HG02885 (cell line): ENCODE results near the gene CEL.
"Not testable (repeated sequence)": the region's sequence is repeated elsewhere in the genome, so short reads cannot be mapped to it uniquely, and the experiment has no call there.

Source experiments
- ATAC-seq: cut with Tn5 transposase; IDR thresholded peaks from one replicate; pipeline ENCODE4 v1.9.1; 2021; ENCODE audit warnings: mild to moderate bottlenecking; ENCODE audit not compliant: unreplicated experiment, poor library complexity

Gene CEL

DNA sequence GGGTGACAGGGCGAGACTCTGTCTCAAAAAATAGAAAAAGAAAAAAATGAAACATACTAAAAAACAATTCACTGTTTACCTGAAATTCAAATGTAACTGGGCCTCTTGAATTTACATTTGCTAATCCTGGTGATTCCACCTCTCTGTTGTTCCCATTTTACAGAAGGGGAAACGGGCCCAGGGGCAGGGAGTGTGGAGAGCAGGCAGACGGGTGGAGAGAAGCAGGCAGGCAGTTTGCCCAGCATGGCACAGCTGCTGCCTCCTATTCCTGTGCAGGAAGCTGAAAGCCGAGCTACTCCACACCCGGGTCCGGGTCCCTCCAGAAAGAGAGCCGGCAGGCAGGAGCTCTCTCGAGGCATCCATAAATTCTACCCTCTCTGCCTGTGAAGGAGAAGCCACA, 788 bp downstream of the CEL start:
- ATAC-seq = not testable (repeated sequence)

DNA sequence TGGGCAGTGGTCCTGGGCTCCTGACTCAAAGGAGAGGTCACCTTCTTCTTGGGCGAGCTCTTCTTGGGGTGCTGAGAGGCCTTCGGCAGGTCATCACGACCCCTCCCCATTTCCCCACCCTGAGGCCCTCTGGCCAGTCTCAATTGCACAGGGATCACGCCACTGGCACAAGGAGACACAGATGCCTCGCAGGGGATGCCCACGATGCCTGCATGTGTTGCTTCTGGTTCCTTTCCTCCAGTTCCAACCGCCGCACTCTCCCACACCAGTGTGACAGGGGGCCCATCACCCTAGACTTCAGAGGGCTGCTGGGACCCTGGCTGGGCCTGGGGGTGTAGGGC, 1.3 kb downstream of the CEL start:
- ATAC-seq = no peak

DNA sequence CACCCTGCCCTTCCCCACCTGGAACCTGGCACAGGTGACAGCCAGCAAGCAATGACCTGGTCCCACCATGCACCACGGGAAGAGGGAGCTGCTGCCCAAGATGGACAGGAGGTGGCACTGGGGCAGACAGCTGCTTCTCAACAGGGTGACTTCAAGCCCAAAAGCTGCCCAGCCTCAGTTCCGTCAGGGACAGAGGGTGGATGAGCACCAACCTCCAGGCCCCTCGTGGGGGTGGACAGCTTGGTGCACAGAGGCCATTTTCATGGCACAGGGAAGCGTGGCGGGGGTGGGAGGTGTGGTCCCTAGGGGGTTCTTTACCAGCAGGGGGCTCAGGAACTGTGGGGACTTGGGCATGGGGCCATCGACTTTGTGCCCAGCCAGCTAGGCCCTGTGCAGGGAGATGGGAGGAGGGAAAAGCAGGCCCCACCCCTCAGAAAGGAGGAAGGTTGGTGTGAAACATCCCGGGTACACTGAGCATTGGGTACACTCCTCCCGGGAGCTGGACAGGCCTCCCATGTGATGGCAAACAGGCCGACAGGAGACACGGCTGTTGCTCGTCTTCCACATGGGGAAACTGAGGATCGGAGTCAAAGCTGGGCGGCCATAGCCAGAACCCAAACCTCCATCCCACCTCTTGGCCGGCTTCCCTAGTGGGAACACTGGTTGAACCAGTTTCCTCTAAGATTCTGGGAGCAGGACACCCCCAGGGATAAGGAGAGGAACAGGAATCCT, 1.9 kb downstream of the CEL start:
- ATAC-seq = no peak

DNA sequence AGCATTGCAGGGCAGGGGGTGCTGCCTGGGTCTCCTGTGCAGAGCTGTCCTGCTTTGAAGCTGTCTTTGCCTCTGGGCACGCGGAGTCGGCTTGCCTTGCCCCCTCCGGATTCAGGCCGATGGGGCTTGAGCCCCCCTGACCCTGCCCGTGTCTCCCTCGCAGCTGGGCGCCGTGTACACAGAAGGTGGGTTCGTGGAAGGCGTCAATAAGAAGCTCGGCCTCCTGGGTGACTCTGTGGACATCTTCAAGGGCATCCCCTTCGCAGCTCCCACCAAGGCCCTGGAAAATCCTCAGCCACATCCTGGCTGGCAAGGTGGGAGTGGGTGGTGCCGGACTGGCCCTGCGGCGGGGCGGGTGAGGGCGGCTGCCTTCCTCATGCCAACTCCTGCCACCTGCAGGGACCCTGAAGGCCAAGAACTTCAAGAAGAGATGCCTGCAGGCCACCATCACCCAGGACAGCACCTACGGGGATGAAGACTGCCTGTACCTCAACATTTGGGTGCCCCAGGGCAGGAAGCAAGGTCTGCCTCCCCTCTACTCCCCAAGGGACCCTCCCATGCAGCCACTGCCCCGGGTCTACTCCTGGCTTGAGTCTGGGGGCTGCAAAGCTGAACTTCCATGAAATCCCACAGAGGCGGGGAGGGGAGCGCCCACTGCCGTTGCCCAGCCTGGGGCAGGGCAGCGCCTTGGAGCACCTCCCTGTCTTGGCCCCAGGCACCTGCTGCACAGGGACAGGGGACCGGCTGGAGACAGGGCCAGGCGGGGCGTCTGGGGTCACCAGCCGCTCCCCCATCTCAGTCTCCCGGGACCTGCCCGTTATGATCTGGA, 2.7 kb downstream of the CEL start:
- ATAC-seq = no peak

DNA sequence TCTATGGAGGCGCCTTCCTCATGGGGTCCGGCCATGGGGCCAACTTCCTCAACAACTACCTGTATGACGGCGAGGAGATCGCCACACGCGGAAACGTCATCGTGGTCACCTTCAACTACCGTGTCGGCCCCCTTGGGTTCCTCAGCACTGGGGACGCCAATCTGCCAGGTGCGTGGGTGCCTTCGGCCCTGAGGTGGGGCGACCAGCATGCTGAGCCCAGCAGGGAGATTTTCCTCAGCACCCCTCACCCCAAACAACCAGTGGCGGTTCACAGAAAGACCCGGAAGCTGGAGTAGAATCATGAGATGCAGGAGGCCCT, 3.2 kb downstream of the CEL start:
- ATAC-seq = no peak

DNA sequence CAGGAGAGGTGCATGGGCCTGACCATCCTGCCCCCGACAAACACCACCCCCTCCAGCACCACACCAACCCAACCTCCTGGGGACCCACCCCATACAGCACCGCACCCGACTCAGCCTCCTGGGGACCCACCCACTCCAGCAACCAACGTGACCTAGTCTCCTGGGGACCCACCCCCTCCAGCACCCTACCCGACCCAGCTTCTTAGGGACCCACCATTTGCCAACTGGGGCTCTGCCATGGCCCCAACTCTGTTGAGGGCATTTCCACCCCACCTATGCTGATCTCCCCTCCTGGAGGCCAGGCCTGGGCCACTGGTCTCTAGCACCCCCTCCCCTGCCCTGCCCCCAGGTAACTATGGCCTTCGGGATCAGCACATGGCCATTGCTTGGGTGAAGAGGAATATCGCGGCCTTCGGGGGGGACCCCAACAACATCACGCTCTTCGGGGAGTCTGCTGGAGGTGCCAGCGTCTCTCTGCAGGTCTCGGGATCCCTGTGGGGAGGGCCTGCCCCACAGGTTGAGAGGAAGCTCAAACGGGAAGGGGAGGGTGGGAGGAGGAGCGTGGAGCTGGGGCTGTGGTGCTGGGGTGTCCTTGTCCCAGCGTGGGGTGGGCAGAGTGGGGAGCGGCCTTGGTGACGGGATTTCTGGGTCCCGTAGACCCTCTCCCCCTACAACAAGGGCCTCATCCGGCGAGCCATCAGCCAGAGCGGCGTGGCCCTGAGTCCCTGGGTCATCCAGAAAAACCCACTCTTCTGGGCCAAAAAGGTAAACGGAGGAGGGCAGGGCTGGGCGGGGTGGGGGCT, 4.6 kb downstream of the CEL start:
- no peak for ATAC-seq

DNA sequence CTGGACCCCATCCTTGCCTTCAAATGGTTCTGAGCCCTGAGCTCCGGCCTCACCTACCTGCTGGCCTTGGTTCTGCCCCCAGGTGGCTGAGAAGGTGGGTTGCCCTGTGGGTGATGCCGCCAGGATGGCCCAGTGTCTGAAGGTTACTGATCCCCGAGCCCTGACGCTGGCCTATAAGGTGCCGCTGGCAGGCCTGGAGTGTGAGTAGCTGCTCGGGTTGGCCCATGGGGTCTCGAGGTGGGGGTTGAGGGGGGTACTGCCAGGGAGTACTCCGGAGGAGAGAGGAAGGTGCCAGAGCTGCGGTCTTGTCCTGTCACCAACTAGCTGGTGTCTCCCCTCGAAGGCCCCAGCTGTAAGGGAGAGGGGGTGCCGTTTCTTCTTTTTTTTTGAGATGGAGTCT, 5.2 kb downstream of the CEL start:
- ATAC-seq = no peak

DNA sequence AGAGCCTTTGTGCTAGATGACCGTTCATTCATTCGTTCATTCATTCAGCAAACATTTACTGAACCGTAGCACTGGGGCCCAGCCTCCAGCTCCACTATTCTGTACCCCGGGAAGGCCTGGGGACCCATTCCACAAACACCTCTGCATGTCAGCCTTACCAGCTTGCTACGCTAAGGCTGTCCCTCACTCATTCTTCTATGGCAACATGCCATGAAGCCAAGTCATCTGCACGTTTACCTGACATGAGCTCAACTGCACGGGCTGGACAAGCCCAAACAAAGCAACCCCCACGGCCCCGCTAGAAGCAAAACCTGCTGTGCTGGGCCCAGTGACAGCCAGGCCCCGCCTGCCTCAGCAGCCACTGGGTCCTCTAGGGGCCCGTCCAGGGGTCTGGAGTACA, 6.0 kb downstream of the CEL start:
- no peak for ATAC-seq

DNA sequence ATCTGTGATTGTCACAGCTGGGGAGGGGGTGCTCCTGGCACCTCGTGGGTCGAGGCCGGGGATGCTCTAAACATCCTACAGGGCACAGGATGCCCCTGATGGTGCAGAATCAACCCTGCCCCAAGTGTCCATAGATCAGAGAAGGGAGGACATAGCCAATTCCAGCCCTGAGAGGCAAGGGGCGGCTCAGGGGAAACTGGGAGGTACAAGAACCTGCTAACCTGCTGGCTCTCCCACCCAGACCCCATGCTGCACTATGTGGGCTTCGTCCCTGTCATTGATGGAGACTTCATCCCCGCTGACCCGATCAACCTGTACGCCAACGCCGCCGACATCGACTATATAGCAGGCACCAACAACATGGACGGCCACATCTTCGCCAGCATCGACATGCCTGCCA, 6.7 kb downstream of the CEL start:
- ATAC-seq = not testable (repeated sequence)

DNA sequence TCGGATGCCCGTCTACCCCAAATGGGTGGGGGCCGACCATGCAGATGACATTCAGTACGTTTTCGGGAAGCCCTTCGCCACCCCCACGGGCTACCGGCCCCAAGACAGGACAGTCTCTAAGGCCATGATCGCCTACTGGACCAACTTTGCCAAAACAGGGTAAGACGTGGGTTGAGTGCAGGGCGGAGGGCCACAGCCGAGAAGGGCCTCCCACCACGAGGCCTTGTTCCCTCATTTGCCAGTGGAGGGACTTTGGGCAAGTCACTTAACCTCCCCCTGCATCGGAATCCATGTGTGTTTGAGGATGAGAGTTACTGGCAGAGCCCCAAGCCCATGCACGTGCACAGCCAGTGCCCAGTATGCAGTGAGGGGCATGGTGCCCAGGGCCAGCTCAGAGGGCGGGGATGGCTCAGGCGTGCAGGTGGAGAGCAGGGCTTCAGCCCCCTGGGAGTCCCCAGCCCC, 8.8 kb downstream of the CEL start:
- not testable (repeated sequence) for ATAC-seq

DNA sequence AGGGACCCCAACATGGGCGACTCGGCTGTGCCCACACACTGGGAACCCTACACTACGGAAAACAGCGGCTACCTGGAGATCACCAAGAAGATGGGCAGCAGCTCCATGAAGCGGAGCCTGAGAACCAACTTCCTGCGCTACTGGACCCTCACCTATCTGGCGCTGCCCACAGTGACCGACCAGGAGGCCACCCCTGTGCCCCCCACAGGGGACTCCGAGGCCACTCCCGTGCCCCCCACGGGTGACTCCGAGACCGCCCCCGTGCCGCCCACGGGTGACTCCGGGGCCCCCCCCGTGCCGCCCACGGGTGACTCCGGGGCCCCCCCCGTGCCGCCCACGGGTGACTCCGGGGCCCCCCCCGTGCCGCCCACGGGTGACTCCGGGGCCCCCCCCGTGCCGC, 9.2 kb downstream of the CEL start:
- not testable (repeated sequence) for ATAC-seq

DNA sequence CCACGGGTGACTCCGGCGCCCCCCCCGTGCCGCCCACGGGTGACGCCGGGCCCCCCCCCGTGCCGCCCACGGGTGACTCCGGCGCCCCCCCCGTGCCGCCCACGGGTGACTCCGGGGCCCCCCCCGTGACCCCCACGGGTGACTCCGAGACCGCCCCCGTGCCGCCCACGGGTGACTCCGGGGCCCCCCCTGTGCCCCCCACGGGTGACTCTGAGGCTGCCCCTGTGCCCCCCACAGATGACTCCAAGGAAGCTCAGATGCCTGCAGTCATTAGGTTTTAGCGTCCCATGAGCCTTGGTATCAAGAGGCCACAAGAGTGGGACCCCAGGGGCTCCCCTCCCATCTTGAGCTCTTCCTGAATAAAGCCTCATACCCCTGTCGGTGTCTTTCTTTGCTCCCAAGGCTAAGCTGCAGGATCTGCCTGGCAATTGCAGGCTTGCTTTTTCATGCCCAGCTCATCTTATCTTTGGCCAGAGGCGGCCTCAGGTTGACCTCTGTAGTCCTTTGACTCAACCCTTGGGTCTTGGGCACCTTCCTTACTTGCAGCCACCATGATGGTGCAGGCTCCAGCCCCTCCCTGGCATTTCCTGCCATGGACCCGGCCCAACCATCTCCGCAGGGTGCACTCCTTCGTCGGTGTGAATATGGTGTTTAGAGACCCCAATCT, 9.8 kb downstream of the CEL start:
- no peak for ATAC-seq

DNA sequence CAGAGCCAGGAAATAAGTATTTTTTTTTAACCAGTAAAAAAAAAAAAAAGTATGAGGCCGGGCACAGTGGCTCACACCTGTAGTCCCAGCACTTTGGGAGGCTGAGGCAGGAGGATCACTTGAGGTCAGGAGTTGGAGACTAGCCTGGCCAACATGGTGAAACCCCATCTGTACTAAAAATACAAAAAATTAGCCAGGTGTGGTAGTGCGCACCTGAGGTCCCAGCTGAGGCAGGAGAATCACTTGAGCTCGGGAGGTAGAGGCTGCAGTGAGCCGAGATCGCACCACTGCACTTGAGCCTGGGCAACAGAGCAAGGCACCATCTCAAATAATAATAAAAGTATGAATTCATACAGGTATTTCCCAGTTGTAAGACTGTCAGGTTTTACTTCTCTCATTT, 10.4 kb downstream of the CEL start:
- ATAC-seq = not testable (repeated sequence)

DNA sequence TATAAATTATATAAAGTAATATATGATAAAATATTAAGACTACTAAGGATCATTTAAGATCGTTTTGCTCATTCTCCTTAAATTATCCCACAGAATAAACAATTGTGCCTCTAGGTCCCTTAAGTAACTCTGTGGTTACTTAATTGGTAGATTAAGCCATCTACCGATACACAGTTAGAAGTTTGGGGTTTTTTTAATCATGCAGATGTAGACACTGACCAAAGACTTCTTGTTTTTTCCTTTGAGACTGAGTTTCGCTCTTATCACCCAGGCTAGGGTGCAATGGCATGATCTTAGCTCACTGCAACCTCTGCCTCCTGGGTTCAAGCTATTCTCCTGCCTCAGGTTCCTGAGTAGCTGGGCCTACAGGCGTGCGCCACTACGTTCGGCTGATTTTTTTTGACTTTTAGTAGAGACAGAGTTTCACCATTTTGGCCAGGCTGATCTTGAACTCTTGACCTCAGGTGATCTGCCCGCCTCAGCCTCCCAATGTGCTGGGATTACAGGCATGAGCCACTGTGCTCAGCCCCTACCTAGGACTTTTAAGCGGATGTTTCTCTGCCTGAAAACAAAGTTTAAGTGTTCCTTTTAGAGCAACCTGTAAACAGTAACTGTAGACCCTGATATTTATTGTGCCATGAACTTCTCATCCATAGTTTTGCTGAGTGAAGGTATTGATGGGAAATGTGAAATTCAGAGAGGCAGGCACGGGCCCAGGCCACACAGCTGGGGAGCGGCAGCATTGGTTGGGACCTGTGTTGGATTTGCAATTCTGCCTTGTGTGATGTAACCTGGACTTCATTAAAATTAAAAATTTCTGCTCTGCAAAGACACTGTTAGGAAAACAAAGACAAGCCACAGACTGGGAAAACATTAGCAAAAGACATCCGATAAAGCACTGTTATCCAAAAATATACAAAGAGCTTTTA, 11.6 kb downstream of the CEL start:
- no peak for ATAC-seq

DNA sequence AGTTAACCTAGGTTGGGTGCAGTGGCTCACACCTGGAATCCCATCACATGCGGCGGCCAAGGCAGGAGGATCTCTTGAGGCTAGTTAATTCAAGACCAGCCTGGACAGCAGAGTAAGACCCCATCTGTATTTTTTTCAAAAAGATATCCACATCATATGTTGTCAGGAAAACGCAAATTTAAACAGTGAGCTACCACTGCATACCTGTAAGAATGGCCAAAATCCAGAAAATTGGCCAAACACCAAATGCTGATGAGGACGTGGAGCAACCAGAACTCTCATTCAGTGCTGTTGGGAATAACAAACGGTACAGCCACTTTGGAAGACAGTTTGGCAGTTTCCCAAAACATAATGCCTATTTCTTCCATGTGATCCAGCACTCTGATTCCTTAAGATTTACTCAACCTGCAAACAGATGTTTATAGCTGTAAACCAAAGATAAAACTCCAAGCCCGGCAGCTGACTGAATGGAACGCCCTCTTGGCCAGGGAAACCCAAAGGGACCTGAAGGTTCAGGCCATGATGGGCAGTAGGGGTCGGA, 12.4 kb downstream of the CEL start:
- ATAC-seq = no peak

DNA sequence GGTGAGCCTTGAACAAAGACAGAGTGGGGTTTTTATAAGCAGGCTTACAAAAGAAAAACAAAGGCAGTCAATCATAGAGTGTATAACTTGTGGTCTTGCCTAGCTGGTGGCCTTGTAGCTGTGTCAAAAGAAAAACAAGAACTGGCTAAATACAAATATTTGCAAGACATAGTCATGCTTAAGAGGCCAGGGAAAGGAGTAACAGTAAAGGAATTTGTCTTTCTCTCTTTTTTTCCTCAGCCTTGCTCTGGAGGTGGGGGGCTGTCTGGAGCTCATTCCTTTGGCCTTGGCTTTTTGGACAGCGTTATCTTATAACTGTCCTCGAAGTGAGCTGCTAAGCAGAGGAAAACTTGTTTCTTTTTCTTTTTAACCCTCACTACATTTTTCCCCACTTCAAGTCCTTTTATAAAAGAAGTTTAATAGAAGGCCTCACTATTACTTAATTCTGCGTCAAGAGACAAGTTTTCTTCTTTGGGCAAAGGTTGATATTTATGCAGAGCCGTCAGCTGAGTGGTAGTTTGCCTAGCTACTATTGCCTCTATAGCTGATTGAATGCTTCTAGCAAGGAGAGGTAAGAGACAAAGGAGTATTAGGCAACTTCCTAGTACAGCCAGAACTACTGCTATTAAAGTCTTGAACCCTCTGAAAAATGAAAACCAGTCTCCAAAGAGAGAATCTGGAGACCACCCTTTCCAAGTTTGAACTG, 14.3 kb downstream of the CEL start:
- no peak for ATAC-seq

DNA sequence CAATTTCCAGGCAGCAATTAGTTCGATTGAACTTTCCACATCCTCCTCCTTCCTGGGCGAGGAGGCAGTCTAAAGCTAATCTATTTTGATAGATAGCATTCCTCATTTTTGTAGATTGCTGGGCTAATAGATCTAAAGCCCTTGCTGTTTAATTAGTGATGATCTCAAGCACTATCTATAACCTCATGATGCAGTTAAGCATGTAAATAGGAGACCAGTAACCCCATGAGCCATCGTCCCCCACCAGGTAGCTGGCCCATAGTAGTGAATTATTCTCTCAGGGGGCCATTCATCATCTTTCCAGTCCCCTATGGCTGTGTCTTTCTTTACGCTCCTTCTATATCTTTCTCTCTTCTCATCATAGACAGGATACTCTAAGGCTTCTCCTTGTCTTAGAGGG, 14.9 kb downstream of the CEL start:
- ATAC-seq = no peak

DNA sequence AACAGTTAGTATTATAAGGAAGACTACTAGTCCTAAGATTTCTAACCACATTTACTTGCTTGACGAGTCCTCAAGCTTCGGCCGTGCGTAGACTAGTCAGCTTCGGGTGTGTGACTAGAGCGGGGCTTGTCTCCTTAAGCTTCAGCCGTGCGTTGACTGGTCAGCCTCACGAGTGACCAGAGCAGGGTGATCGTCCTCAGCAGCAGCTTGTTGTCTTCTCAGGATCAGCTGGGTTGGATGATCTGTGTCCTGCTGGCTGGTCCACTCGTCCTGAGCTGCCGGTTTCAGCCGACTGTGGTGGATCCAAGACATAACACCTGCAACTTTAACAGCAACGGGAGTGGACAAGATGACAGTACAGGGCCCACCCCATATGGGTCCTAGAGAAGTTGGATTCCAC, 16.7 kb downstream of the CEL start:
- ATAC-seq = no peak

DNA sequence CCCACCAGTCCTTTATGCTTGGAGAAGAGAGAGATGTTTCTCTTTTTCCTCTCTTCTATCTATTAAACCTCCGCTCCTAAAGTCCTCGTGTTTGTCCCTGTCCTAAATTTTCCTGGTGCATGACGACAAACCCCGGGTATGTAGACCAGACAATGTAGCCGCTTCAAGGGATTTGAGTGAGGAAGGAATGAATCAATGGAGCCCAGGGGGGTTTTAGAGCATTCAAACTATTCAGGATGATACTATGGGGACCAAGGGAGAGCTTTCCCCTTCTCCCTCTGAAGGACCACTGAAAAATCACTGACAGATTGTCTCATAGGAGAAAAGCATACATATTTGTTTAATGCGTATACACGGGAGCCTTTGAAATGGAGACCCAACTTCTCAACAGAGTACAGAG, 18.4 kb downstream of the CEL start:
- no peak for ATAC-seq
